ENCODE data around the gene CAPZB.

CAPZB gene

GRCh38 chr1:19323987-19324664, 161.2 kb downstream of the CAPZB start:
- DNase-seq: no peak
- Histone ChIP-seq H3K4me3 (ENCODE audit: low read depth, low read length) (no peak overlapping the region), H3K9me3 (ENCODE audit: severe bottlenecking) (no peaks in the 10 kb centered on the region), H3K36me3 (peaks cover 43% of the 10 kb centered on the region), H3K27me3 (ENCODE audit: insufficient read depth, low read depth, severe bottlenecking) (no peaks in the 10 kb centered on the region), H3K27ac (no peak overlapping the region)
- TF ChIP-seq CTCF (IDR thresholded peaks at IDR 0.05; ENCODE audit: low read depth, low read length): no peak

- Histone ChIP-seq H3K27ac (no peak overlapping the region), H3K4me3 (ENCODE audit: low read depth, low read length) (no peak overlapping the region), H3K9me3 (ENCODE audit: severe bottlenecking) (no peaks in the 10 kb centered on the region), H3K36me3 (peaks cover 42% of the 10 kb centered on the region), H3K27me3 (ENCODE audit: insufficient read depth, low read depth, severe bottlenecking) (no peaks in the 10 kb centered on the region)
- no peak for TF ChIP-seq CTCF (IDR thresholded peaks at IDR 0.05; ENCODE audit: low read depth, low read length)
- no peak for DNase-seq
These were observed 162.9 kb downstream of the CAPZB start for GRCh38 chr1:19322481-19322880.

- no peak for TF ChIP-seq CTCF (IDR thresholded peaks at IDR 0.05; ENCODE audit: low read depth, low read length)
- H3K36me3 ChIP-seq: peaks cover 36% of the 10 kb centered on the region
- DNase-seq: no peak
These were observed 164.3 kb downstream of the CAPZB start for GRCh38 chr1:19321071-19321470.

GRCh38 chr1:19319196-19319595, 166.1 kb downstream of the CAPZB start:
- H3K4me3 ChIP-seq (ENCODE audit: low read depth, low read length): no peak overlapping the region
- H3K36me3 ChIP-seq: peaks cover 24% of the 10 kb centered on the region
- no peak overlapping the region for H3K27ac ChIP-seq
- DNase-seq: no peak
- TF ChIP-seq CTCF (IDR thresholded peaks at IDR 0.05; ENCODE audit: low read depth, low read length): no peak
- H3K27me3 ChIP-seq (ENCODE audit: insufficient read depth, low read depth, severe bottlenecking): no peaks in the 10 kb centered on the region
- no peaks in the 10 kb centered on the region for H3K9me3 ChIP-seq (ENCODE audit: severe bottlenecking)

More at GRCh38 chr1:19321071-19321470, 164.3 kb downstream of the CAPZB start:
- Histone ChIP-seq H3K4me3 (ENCODE audit: low read depth, low read length) (no peak overlapping the region), H3K27ac (no peak overlapping the region), H3K9me3 (ENCODE audit: severe bottlenecking) (no peaks in the 10 kb centered on the region), H3K27me3 (ENCODE audit: insufficient read depth, low read depth, severe bottlenecking) (no peaks in the 10 kb centered on the region)

GRCh38 chr1:19317126-19317910, 168.0 kb downstream of the CAPZB start:
- Histone ChIP-seq H3K27me3 (ENCODE audit: insufficient read depth, low read depth, severe bottlenecking) (no peaks in the 10 kb centered on the region), H3K4me3 (ENCODE audit: low read depth, low read length) (no peak overlapping the region), H3K9me3 (ENCODE audit: severe bottlenecking) (no peaks in the 10 kb centered on the region), H3K36me3 (peaks cover 23% of the 10 kb centered on the region), H3K27ac (no peak overlapping the region)
- TF ChIP-seq CTCF (IDR thresholded peaks at IDR 0.05; ENCODE audit: low read depth, low read length): 0 out of 2 replicates have a peak, but pooled peaks have one; percentile 8
- DNase-seq: no peak

All from WERI-Rb-1 (cell line).